Bronchial epithelial cell (primary cell): ENCODE data around the gene ASPA. TPM values are rescaled to one million over a fixed set of nuclear protein-coding genes. Genes with fewer than 3 reads are reported as not detected.

Source experiments
- DNase-seq: peaks from one replicate; pipeline ENCODE4 v3.0.0-alpha.2; 2010; ENCODE audit warnings: low read depth
- FAIRE-seq: peaks from 2 replicates; lab custom pipeline; 2011; peaks lifted over from hg19 to GRCh38; lab: Jason Lieb, UNC
- H3K27me3 ChIP-seq: 2 replicates; pipeline ENCODE4 v1.5.1; 2011; ENCODE audit warnings: low read length; ENCODE audit not compliant: control insufficient read depth, insufficient read depth
- H3K36me3 ChIP-seq: 2 replicates; pipeline ENCODE4 v1.5.1; 2011; ENCODE audit warnings: low read length; ENCODE audit not compliant: control insufficient read depth, insufficient read depth
- H3K4me3 ChIP-seq: 2 replicates; pipeline ENCODE4 v1.5.1; 2011; ENCODE audit warnings: mild to moderate bottlenecking, low read depth, low read length, control low read depth
- CTCF ChIP-seq: IDR thresholded peaks from 2 replicates; pipeline ENCODE4 v1.5.1; 2011; ENCODE audit warnings: mild to moderate bottlenecking, moderate library complexity, low read length, control low read depth, inconsistent platforms; ENCODE audit not compliant: insufficient read depth, severe bottlenecking
- total RNA-seq: library from RNA; depleted of rRNA; stranded (reverse); fragments of >200 nt; gene quantifications from 2 replicates; pipeline ENCODE4 v1.2.1, GENCODE V29; 2014

Gene ASPA
- total RNA-seq, 1 donor from 2014 or later = not detected

GRCh38 chr17:3524024-3524423 lies 48.2 kb downstream of the ASPA start:
- DNase-seq = no peak
- Histone ChIP-seq H3K4me3 (no peak overlapping the region), H3K27me3 (no peaks in the 10 kb centered on the region), H3K36me3 (no peaks in the 10 kb centered on the region)
- FAIRE-seq = peak; percentile 82
- no peak for TF ChIP-seq CTCF

GRCh38 chr17:3526491-3526890 lies 50.7 kb downstream of the ASPA start:
- TF ChIP-seq CTCF = no peak
- no peak for DNase-seq
- Histone ChIP-seq H3K36me3 (no peaks in the 10 kb centered on the region), H3K27me3 (no peaks in the 10 kb centered on the region), H3K4me3 (no peak overlapping the region)
- no peak for FAIRE-seq

- FAIRE-seq = peak; percentile 28
- no peaks in the 10 kb centered on the region for H3K27me3 ChIP-seq
- no peak overlapping the region for H3K4me3 ChIP-seq
- no peak for TF ChIP-seq CTCF
- no peak for DNase-seq
- no peaks in the 10 kb centered on the region for H3K36me3 ChIP-seq
These were observed 51.2 kb downstream of the ASPA start for GRCh38 chr17:3526971-3527370.

- no peak for TF ChIP-seq CTCF
- no peak for DNase-seq
- no peaks in the 10 kb centered on the region for H3K27me3 ChIP-seq
- no peaks in the 10 kb centered on the region for H3K36me3 ChIP-seq
- no peak overlapping the region for H3K4me3 ChIP-seq
- peak; percentile 58 for FAIRE-seq
These were observed 51.7 kb downstream of the ASPA start for GRCh38 chr17:3527468-3527867.

GRCh38 chr17:3527896-3528295 lies 52.1 kb downstream of the ASPA start:
- no peak for TF ChIP-seq CTCF
- Histone ChIP-seq H3K4me3 (no peak overlapping the region), H3K27me3 (no peaks in the 10 kb centered on the region), H3K36me3 (no peaks in the 10 kb centered on the region)
- DNase-seq (no peak), FAIRE-seq (no peak)

GRCh38 chr17:3528403-3528851 lies 52.6 kb downstream of the ASPA start:
- Histone ChIP-seq H3K27me3 (no peaks in the 10 kb centered on the region), H3K36me3 (no peaks in the 10 kb centered on the region), H3K4me3 (no peak overlapping the region)
- DNase-seq = no peak
- no peak for TF ChIP-seq CTCF
- FAIRE-seq = no peak
